HG03108 (cell line): ENCODE measurements around the gene DPYD.

Experiments
- ATAC-seq: cut with Tn5 transposase; IDR thresholded peaks from one replicate; pipeline ENCODE4 v1.9.1; 2021; ENCODE audit warnings: moderate library complexity; ENCODE audit not compliant: unreplicated experiment

The DPYD gene

DNA sequence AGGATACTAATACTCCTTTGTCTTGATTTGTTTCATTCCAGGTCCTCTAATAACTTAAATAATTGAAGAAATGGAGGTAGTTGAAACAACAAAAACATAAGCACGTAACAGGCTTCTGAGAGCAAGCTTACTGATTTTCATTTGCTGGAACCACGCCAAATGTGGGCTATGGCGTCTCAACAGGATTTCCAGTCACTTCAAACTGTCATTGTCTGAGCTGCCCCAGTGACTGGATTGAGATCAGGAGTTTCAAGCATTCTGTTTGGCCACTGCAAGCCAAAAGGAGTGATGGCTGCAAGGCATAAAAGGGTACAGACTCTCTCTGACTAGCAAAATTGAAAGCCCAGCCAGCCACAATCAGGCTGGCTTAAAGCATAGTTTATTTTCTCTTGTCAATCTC lies 289.9 kb downstream of the DPYD start:
- ATAC-seq = no peak

DNA sequence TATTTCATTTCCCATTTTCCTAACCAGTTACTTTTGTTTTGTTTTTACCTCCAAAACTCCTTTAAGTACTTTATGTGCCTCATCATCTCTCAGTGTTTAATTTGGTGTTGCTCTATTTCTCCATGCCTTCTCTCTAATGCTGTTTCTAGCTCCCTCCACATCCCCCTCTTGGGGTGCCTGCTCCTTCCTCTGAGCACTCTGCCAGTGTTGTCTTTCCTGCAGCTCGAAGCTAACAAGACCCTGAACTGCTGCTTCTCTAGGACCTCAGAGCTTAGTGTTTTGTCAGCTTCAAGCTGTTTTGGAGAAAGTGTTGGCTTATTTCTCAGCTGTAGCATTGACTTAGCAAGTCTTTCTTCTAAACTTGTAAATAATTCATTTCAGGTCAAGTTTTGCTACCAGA lies 290.6 kb downstream of the DPYD start:
- ATAC-seq = no peak

DNA sequence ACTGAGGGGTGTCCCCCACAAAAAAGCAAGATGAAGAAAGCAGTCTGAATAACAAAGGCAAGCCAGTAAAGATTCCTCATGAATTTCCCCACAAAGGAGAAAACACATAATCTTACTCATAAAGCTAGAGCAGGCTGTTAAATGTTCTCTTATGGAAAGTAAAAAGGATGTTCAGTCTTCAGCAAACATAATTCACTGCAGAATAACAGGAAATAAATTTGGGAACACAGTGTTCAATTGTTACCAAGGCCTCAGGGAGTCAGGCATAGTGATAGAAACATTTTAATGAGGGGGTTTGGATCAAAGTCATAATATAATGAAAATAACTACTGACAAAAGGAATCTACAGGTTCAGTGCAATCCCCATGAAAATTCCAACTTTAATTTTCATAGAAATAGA lies 297.6 kb downstream of the DPYD start:
- ATAC-seq = no peak

DNA sequence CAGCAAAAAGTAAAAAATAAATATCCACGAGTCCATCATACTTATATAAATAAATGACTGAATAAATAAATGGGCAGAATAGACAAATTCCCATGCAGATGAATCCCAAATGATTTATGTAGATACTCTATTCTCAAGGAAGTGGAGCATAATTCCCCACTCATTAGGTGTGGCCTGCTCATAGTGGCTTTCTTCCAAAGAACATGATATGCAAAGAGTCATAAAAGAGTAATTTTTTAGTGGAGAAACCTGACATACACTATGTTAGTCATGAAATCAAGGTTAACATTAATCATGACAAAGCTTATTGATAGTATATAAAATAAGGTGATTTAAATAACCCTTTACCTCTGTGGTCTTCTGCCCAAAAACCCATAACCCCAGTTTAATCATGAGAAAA lies 298.9 kb downstream of the DPYD start:
- no peak for ATAC-seq

DNA sequence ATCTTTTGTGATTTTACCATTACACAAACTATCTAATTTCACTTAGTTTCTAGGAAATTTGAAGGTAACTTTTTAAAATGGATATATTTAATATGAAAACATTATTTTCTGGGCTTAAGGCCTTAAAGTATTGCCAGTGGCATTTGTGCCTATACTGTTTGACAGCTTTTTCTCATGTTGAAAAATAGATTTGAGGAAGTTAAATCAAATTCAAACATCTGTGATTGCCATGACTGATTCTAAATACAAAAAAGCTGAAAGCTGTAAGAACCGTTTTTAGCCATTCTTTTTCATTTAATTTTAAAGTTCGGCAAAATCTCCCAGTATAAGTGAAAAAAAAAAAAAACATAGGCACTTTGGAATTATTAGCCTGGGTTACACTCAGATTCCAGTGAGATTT lies 301.1 kb downstream of the DPYD start:
- ATAC-seq = no peak

DNA sequence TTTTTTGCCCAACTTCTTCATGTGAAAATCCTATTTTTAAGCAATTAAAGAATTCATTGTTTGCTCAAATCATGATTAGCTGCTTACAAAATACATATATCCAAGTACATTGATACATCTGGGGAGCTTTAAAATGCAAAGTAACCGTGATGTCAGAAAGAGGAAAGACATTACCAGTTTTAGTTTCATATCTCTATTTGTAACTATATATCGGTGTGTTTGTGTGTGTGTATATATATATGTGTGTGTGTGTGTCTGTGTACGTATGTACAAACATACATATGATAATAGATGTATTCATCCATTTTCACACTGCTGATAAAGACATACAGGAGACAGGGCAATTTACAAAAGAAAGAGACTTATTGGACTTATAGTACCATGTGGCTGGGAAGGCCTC lies 310.1 kb downstream of the DPYD start:
- no peak for ATAC-seq

DNA sequence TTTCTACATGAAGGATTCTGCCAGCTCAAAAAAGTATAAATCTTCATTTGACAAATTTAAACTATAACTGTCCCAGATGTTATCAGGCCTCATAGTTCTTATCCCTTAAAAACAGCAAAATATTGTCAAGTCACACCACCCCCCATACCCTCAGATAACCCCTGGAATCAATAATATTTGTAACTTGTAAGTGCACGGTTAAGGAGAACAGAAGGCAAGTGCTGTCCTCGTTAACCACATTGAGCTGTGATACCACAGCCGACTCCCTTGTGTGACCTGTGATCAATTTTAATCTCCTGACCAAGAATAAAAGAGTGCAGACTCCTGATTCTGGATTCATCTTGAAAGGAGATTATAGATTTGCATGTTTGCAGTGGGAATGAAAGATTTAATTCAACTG lies 310.7 kb downstream of the DPYD start:
- no peak for ATAC-seq

DNA sequence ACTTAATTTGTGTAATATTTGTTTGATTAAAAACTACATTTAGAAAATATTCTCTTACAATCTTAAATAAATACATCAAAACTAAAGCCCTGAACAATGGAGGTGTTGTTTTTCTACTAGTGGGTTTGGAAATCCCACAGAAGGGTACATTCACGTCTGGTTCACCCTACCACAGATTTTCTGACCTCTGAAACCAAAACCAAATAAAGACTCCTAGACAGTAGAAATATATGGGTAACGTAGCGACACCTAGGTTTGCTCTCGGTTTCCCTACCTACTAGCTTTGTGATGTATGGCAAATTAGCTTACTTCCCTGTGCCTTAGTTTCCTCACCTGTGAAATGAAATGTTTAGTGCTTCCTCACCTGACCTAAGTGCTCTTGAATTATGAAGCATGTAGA lies 312.6 kb downstream of the DPYD start:
- no peak for ATAC-seq

DNA sequence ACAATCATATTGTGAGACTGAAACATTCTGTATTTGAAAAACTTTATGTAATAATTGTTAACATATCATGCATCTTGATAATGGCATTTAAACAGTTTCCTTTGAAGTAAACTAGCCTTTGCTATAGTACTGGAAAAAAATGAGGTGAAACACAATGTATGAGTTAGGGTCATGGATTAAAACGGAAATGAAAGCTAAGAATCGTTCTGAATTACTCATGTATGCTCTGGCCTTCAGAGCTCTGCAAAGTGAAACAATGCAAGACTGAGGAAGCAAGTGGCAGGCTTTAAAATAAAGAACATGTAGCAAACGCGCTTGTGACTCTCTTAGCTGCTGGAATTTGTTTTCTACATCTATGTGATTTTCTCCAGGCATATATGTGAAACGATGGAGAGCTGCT lies 317.1 kb downstream of the DPYD start:
- ATAC-seq = no peak

DNA sequence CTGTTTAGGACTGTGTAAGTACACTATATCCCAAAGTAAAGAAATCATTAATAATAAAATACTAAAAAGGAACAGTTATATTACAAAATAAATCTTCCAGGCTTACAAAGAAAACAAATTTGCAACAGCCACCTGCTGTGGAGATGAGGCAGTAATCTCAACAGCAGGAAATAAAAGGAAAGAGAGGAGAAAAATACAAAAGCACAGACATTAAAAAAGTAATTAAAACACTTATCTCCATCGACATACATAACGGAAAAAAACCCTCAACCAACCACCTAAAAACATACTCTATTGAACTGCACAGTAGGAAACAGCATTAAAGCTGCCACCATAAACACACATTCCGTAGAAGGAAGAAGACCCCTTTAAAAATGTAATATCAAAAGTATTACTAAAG lies 317.6 kb downstream of the DPYD start:
- no peak for ATAC-seq

DNA sequence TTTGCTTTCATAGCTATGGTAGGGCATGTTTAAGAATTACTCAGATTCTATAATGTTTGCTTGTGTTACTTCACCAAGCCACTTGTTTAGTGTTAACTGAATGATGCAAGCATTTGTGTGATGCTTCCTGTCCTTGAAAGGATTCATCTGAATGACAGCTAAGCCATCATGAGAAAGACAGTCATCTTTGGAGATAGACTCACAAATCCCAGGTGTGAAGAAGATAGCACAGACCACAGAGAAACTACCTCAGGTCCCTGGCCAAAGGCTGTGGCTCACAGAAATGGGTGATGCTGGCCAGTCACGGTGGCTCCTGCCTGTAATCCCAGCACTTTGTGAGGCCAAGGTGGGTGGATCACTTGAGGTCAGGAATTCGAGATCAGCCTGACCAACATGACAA lies 321.4 kb downstream of the DPYD start:
- no peak for ATAC-seq

DNA sequence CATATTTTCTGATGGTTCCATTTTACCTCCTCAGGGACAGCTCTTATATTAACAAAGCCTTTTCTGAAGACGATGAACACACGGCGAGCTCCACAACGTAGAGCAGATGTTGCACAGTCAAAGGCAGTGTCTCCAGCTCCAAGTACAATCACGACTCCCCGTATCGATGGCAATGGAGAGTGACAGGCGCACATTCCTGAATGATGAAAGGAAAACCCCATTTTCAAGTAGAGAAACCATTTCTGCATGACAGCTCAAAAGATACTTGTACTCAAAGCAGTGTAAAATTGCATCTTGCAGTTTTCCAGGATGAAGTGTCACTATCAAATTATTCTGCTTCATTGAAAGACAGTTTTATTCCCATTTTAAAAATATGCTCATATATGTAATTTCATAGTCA lies 327.6 kb downstream of the DPYD start:
- no peak for ATAC-seq

DNA sequence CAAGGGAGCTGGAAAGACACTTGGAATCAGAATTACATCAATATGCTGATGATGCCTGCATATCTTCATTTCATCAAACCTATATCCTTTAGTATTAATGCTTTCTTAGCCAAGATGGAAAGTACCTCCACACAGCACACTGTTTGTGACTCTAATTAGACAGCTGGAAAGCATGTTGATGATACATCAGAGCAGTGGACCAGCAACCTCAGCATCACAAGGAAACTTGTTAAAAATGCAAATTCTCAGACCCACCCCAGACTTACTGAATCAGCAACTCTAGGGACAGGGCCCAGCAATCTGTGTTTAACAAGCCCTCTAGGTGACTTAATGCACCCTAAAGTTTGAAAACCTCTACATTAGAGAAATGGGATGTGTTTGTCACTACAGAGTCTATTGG lies 332.1 kb downstream of the DPYD start:
- ATAC-seq = no peak

DNA sequence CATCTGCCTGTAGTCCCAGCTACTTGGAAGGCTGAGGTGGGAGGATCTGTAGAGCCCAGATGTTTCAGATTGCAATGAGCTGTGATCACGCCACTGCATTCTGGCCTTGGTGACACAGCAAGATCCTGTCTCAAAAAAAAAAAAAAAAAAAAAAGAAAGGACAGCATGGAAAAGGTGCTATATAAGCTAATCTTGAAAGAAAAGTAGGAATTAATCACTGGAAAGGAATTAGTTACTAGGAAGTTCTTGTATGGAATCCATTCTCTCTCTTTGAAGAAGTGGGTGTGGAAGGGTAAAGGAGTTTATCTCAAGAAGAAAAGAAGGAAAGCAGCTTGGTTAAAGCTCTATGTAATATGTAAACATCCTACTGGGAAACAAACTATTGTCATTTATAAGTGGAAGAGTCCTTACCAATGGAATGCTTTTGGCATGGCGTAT lies 339.2 kb downstream of the DPYD start:
- no peak for ATAC-seq

DNA sequence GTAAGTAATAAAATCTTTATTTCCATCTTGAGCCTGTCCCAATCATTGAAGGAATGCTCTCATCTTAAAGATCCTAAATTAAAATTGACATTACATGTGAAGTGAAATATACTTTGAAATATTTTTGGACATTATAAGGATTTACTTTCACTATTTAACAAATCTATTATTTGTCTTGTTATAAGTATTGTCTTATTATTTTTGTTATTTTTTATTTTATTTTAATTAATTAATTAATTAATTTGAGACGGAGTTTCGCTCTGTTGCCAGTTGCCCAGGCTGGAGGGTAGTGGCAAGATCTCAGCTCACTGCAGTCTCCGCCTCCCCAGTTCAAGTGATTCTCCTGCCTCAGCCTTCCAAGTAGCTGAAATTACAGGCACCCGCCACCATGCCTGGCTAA lies 343.2 kb downstream of the DPYD start:
- no peak for ATAC-seq

DNA sequence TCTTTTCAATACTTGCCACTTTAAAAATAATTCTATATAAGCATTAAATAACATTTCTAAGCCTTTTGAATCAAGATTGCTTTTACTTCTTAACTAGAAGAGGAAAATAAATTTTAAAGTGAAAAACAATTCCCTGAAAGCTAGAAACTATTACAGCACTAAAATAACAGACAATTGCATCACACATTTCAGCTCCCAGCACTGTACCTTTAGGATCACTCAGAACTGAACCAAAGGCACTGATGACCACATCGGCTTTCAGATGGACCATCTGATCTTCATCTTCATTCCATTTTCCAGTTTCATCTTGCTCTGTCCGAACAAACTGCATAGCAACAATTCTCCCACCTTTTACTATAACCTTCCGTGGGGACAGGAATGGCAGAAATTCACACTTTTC lies 347.3 kb downstream of the DPYD start:
- no peak for ATAC-seq

DNA sequence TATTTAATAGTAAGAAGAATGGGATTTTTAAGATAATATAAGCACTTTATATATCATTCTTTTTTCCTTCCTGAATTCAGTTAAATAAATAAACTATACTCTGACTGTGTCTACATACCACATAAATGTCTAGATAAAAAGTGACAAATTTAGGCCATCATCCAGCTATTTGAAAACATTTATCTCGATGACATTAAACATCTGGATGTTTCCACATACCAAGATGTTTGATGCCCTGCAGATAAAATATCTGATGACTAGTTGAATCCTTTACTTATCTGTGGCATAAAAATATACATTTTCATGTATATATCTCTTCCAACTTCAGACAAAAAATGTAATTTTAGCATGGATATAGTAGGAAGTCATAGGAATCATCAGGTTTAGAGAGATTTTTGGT lies 348.3 kb downstream of the DPYD start:
- no peak for ATAC-seq

DNA sequence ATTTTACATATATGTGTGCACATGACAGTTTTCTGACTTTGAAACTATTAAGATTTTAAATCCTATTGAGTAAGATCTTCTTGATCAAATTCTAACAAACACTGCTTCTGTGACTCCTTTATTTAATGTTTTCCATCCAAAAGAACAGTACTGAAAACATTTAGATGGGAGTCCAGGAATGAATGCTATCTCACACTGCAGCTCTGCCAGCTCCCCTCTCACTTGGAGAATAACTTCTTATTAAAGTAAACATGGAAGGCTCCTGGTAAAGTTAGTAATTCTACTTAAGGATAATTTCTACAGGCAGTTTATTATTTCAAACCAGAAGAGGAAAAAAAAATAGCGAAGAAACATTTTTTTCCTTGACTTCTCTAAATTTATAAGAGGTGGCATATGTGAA lies 349.1 kb downstream of the DPYD start:
- no peak for ATAC-seq

DNA sequence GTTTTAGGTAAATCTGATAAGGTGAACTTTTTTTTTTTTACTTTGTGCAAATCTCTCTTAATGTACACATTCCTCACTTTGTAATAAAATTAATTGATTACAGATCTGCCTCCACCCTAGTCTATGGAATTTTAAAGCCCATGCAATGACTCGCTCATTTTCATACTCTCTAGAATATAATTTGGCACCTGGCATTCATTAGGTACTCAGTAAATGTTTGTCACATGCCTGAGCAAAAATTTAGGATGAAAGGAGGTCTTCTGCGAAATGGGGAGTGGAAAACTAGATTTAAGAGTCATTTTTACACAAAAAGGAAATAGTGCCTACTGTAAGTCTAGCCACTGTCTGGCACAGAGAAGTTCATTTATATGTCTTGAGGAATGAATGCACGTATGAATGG lies 350.1 kb downstream of the DPYD start:
- ATAC-seq = no peak

DNA sequence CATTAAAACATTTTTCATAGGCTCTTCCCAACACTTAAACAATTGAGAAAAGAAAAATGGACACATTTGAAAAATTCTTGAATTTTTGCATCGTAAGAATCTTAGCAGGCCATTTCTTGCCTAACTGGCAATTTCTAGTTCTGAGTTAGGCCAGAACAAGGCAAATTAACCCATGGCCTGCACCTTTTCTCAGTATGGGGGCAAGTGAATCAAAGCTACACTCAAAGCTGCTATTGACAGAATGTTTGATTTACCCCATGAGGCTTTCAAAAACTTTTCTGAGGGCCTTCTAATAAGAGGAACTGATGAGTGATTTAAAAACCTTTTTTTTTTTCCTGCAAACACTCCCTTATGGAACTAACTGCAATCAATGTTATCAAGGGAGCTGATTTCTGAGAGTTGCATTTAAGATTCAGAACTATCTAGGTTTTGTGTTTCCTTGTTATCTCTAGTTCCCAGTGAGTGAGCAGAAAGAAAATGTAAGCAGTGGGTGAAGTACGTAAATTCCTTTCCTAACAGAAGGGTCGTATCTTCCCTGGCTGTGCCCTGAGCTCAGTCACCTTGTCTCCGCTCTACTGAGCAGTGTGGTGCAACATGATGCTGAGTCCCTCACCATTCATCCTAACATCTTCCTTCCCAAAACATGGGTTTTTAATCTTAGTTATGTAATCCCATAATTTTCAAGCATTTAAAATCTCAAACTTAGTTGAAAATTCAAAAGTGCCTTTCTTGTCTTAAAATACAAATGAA lies 353.7 kb downstream of the DPYD start:
- no peak for ATAC-seq

DNA sequence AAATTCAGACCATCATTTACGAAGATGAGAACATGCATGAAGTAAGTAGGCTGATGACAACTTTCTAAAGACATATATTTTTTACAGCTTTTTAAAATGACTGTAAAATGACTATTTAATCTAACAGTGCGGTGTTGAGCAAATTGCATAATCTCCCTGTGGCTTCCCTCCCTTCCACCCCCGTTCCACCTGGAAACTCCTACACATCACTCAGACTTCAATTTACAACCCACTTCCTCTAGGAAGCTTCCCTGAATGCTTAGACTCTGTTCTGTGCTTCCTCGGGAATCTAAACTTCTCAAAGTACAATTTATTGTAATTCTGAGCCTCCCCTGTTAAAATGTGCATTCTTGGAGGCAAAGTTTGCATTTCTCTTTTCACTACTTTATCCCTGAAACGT lies 354.9 kb downstream of the DPYD start:
- no peak for ATAC-seq

DNA sequence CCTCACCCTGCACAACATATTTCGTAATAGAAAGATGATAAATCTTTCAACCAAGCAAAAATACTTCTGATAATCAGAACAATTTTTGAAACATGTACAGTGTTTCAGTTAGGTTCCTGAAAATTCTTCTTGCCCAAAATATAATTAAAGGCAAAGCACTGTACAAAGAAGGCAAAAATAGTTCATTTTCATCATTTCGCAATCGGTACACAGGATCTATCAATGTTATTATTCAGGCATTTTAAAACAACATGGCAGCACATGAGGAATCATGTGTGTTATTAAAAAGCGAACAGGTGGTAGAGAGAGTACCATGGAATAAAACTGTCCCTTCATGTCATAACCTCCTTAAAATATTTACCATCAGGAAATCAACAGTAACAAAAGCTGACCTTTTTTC lies 356.9 kb downstream of the DPYD start:
- no peak for ATAC-seq

DNA sequence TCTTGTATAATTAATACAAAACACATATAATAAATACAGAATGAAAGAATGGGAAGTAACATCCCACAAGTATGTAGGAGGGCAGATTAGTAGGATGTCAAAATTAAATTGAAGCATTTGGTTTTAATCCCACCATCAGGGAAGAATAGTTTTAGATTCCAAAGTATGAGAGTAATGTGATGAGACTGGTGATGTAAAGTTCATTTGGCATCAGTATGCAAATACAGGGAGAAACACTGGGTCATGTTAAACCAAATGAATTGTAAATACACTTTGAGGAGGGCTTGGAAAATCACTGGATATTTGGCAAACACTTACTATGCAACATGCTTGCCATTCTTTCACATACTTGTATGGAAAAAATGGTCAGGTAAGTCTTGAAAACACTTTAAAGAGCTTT lies 358.8 kb downstream of the DPYD start:
- no peak for ATAC-seq
